ENCODE results near the gene GPR17.

The GPR17 gene

DNA sequence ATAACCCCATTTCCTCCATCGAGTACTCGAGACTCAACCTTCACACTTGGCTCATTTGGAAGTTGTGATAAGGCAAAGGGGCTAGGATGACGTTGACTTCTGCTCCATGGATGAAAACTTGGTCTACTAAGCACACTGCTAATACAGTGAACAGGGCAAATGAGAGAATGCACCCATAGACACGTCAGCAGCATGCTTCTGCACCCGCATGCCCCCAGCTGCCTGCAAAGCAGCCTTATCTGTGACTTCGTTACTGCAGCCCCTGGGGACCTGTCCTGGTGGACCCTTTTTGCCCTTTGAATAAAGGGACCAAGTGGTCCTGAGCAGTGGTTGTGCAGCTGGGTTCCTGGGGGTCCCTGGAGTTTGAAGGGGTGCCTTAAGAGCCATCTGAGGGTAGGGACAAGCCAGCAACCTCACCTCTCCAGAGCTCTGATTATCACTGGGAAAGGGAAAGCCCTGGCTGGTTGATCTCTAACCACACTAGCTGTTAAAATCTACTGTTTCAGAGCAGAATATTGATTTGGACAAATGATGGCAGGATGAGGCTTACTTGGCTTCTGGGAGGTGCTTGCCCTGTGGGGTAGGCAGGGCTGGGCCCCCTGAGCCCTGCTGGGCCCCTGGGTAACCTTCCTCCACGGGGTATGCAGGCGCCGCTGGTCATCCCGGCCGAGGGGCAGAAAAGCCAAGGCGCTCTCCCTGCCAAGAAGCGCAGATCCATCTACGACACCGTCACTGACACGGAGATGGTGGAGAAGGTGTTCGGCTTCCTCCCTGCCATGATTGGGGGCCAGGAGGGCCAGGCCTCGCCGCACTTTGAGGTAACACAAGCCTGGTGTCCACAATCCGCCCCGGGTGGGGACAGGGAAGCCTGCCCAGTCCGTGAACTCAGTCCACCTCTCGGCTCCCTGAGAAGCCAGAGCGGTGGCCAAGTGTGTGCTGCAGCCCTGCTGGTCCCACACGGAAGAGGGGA, 37.6 kb upstream of the GPR17 start:
- Histone ChIP-seq H3K36me3 (ENCODE audit: control insufficient read depth in 1 of 2, insufficient read depth in 2 of 2, low read length in 2 of 2) (peaks cover 0 to 2% of the 10 kb centered on the region in 2 donors), H3K4me1 (ENCODE audit: control insufficient read depth in 1 of 2, insufficient read depth in 2 of 2, low read length in 2 of 2) (no peaks in the 10 kb centered on the region), H3K4me3 (ENCODE audit: low read depth in 1 of 2, low read length in 2 of 2) (no peak overlapping the region), H3K27me3 (ENCODE audit: low read depth, low read length) (no peaks in the 10 kb centered on the region), H3K27ac (ENCODE audit: low read length) (no peak overlapping the region), H3K9me3 (ENCODE audit: control insufficient read depth in 1 of 2, low read length in 2 of 2) (peaks cover 0 to 17% of the 10 kb centered on the region in 2 donors)

- Histone ChIP-seq H3K27ac (ENCODE audit: low read length) (no peak overlapping the region), H3K4me3 (ENCODE audit: low read depth in 1 of 2, low read length in 2 of 2) (no peak overlapping the region), H3K27me3 (ENCODE audit: low read depth, low read length) (no peaks in the 10 kb centered on the region), H3K36me3 (ENCODE audit: control insufficient read depth in 1 of 2, insufficient read depth in 2 of 2, low read length in 2 of 2) (peaks cover 0 to 2% of the 10 kb centered on the region in 2 donors), H3K9me3 (ENCODE audit: control insufficient read depth in 1 of 2, low read length in 2 of 2) (peaks cover 0 to 25% of the 10 kb centered on the region in 2 donors), H3K4me1 (ENCODE audit: control insufficient read depth in 1 of 2, insufficient read depth in 2 of 2, low read length in 2 of 2) (no peaks in the 10 kb centered on the region)
Observed at GRCh38 chr2:127609031-127609751, 36.8 kb upstream of the GPR17 start.

DNA sequence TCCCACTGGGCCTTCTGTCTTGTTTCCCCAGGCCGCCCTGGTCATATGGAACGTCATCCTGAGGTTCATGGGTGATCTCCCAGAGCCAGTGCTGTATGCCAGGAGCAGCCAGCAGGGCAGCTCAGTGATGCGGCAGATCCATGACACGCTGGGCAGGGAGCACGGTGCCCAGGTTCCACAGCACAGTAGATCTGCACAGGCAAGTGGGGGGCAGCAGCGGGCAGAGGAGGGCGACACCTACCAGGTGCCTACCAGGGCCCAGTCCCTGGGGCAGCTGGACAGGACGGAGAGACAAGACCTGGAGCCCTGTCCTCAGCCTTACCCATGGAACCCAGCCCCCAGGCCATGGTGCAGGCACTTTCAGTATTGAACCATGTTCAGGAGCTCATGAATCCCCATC, 36.1 kb upstream of the GPR17 start:
- H3K27me3 ChIP-seq (ENCODE audit: low read depth, low read length): no peaks in the 10 kb centered on the region
- peaks cover 0 to 2% of the 10 kb centered on the region in 2 donors for H3K36me3 ChIP-seq (ENCODE audit: control insufficient read depth in 1 of 2, insufficient read depth in 2 of 2, low read length in 2 of 2)
- H3K9me3 ChIP-seq (ENCODE audit: control insufficient read depth in 1 of 2, low read length in 2 of 2): peaks cover 0 to 25% of the 10 kb centered on the region in 2 donors
- H3K27ac ChIP-seq (ENCODE audit: low read length): no peak overlapping the region
- no peaks in the 10 kb centered on the region for H3K4me1 ChIP-seq (ENCODE audit: control insufficient read depth in 1 of 2, insufficient read depth in 2 of 2, low read length in 2 of 2)
- H3K4me3 ChIP-seq (ENCODE audit: low read depth in 1 of 2, low read length in 2 of 2): no peak overlapping the region

DNA sequence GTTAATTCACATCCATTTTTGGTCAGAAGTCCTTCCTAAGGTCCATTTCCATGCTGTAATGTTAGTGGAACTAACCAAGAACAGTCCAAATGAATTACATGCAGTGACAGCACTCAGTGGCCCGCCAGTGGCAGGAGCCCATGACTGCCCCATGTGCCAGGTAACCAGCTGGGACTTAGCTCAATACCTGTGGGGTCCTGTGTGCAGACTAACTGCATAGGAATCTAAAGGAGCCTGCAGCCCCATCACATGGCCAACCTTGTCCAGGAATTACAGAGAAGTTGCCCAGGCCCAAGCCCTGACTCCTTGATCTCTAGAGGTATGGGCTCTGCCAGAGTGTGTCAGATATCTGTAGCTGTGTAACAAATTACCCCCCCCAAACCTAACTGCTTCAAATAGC, 35.4 kb upstream of the GPR17 start:
- Histone ChIP-seq H3K9me3 (ENCODE audit: control insufficient read depth in 1 of 2, low read length in 2 of 2) (peaks cover 0 to 25% of the 10 kb centered on the region in 2 donors), H3K36me3 (ENCODE audit: control insufficient read depth in 1 of 2, insufficient read depth in 2 of 2, low read length in 2 of 2) (peaks cover 0 to 2% of the 10 kb centered on the region in 2 donors), H3K27me3 (ENCODE audit: low read depth, low read length) (no peaks in the 10 kb centered on the region), H3K27ac (ENCODE audit: low read length) (no peak overlapping the region), H3K4me1 (ENCODE audit: control insufficient read depth in 1 of 2, insufficient read depth in 2 of 2, low read length in 2 of 2) (no peaks in the 10 kb centered on the region), H3K4me3 (ENCODE audit: low read depth in 1 of 2, low read length in 2 of 2) (no peak overlapping the region)

- H3K9me3 ChIP-seq (ENCODE audit: control insufficient read depth in 1 of 2, low read length in 2 of 2): peaks cover 0 to 25% of the 10 kb centered on the region in 2 donors
- no peaks in the 10 kb centered on the region for H3K27me3 ChIP-seq (ENCODE audit: low read depth, low read length)
- H3K4me1 ChIP-seq (ENCODE audit: control insufficient read depth in 1 of 2, insufficient read depth in 2 of 2, low read length in 2 of 2): no peaks in the 10 kb centered on the region
- H3K4me3 ChIP-seq (ENCODE audit: low read depth in 1 of 2, low read length in 2 of 2): no peak overlapping the region
- peaks cover 0 to 2% of the 10 kb centered on the region in 2 donors for H3K36me3 ChIP-seq (ENCODE audit: control insufficient read depth in 1 of 2, insufficient read depth in 2 of 2, low read length in 2 of 2)
- no peak overlapping the region for H3K27ac ChIP-seq (ENCODE audit: low read length)
Observed at GRCh38 chr2:127611076-127611925, 34.7 kb upstream of the GPR17 start.

DNA sequence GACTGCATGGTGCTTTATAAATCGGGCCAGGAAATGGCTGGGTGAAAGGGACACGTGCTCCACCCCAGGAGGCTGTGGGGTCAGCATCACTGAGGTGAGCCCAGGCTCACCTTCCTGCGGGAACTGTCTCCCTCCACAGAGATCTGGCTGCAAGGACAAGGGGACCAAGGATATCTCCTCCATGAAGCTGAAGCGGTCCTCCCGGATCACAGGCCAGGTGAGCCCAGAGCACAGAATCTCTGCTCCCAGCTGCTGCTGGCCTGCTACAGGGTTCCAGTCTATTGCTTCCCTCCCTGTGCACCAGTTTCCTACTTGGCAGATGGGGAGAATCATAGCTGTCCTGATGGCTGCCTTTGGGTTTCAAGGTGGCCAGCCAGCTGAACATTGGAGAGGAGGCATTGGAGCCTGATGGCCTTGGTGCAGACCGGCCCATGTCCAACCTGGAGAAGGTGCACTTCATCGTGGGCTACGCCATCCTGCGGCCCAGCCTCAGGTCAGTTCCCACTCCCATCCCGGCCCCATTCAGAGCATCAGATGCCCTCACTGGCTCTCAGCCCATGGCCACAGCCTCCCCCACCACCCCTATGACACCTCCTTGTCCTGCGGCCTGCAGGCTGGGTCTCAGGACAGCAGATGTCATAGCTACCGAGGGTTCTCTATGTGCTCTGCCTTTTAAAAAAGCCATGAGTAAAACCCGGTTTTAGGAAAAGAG, 33.7 kb upstream of the GPR17 start:
- Histone ChIP-seq H3K9me3 (ENCODE audit: control insufficient read depth in 1 of 2, low read length in 2 of 2) (peaks cover 0 to 25% of the 10 kb centered on the region in 2 donors), H3K27me3 (ENCODE audit: low read depth, low read length) (no peaks in the 10 kb centered on the region), H3K36me3 (ENCODE audit: control insufficient read depth in 1 of 2, insufficient read depth in 2 of 2, low read length in 2 of 2) (peaks cover 0 to 2% of the 10 kb centered on the region in 2 donors), H3K4me1 (ENCODE audit: control insufficient read depth in 1 of 2, insufficient read depth in 2 of 2, low read length in 2 of 2) (no peaks in the 10 kb centered on the region), H3K4me3 (ENCODE audit: low read depth in 1 of 2, low read length in 2 of 2) (no peak overlapping the region), H3K27ac (ENCODE audit: low read length) (no peak overlapping the region)

- H3K27me3 ChIP-seq (ENCODE audit: low read depth, low read length): no peaks in the 10 kb centered on the region
- H3K36me3 ChIP-seq (ENCODE audit: control insufficient read depth in 1 of 2, insufficient read depth in 2 of 2, low read length in 2 of 2): peaks cover 0 to 2% of the 10 kb centered on the region in 2 donors
- H3K27ac ChIP-seq (ENCODE audit: low read length): no peak overlapping the region
- no peak overlapping the region for H3K4me3 ChIP-seq (ENCODE audit: low read depth in 1 of 2, low read length in 2 of 2)
- no peaks in the 10 kb centered on the region for H3K4me1 ChIP-seq (ENCODE audit: control insufficient read depth in 1 of 2, insufficient read depth in 2 of 2, low read length in 2 of 2)
- H3K9me3 ChIP-seq (ENCODE audit: control insufficient read depth in 1 of 2, low read length in 2 of 2): peaks cover 0 to 25% of the 10 kb centered on the region in 2 donors
Observed at GRCh38 chr2:127614246-127614645, 31.7 kb upstream of the GPR17 start.

DNA sequence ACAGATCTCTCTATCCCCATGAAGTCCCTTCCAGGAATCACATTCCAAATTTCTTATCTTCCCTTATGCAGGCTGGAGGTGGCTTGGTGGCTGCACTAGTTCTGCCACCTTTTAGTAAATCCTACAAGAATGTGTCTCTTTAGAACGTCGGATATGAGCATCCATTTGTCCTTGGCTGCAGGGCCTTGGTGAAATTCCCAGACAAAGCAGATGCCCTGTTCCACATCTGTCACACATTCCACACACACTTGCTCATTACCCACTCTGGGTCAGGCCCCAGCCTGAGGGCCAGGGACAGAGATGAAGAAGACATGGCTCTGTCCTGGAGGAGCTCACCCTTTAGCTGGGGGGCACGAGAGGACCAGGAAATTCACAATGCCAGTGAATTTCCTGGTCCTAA, 31.2 kb upstream of the GPR17 start:
- Histone ChIP-seq H3K36me3 (ENCODE audit: control insufficient read depth in 1 of 2, insufficient read depth in 2 of 2, low read length in 2 of 2) (peaks cover 0 to 2% of the 10 kb centered on the region in 2 donors), H3K4me1 (ENCODE audit: control insufficient read depth in 1 of 2, insufficient read depth in 2 of 2, low read length in 2 of 2) (no peaks in the 10 kb centered on the region), H3K4me3 (ENCODE audit: low read depth in 1 of 2, low read length in 2 of 2) (no peak overlapping the region), H3K27me3 (ENCODE audit: low read depth, low read length) (no peaks in the 10 kb centered on the region), H3K27ac (ENCODE audit: low read length) (no peak overlapping the region), H3K9me3 (ENCODE audit: control insufficient read depth in 1 of 2, low read length in 2 of 2) (peaks cover 0 to 25% of the 10 kb centered on the region in 2 donors)

DNA sequence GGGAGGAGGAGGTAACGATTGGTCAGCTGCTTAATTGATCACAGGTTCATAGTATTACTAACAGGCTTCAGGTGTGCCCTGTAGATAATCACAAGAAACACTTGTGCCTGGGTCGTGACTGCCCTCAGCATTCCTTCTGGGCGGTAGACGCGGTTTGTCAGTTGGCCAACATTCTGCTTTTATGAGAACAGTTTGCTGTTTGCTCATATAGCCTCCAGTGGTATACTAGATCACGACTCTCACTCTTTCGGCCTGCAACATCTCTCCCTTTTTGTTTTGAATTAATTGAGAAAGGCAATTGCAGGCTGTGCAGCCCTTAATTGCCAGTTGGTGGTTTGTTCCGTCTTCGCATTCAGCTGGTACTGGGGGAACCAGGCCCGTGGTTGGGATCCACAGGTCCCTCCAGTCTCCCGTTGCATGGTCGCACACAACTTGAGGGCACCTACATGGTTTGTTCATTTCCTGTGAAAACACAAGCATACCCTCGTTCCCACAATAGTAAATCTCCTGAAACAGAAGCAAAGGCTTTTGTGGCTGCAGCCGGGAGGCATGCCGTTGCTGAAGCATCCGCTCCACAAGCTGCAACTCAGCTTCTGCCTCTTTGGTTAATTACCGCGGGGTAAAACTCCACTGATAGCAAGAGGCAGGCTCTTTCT, 30.3 kb upstream of the GPR17 start:
- H3K27ac ChIP-seq (ENCODE audit: low read length): no peak overlapping the region
- H3K4me3 ChIP-seq (ENCODE audit: low read depth in 1 of 2, low read length in 2 of 2): no peak overlapping the region
- H3K27me3 ChIP-seq (ENCODE audit: low read depth, low read length): no peaks in the 10 kb centered on the region
- no peaks in the 10 kb centered on the region for H3K4me1 ChIP-seq (ENCODE audit: control insufficient read depth in 1 of 2, insufficient read depth in 2 of 2, low read length in 2 of 2)
- peaks cover 0 to 25% of the 10 kb centered on the region in 2 donors for H3K9me3 ChIP-seq (ENCODE audit: control insufficient read depth in 1 of 2, low read length in 2 of 2)
- H3K36me3 ChIP-seq (ENCODE audit: control insufficient read depth in 1 of 2, insufficient read depth in 2 of 2, low read length in 2 of 2): peaks cover 0 to 2% of the 10 kb centered on the region in 2 donors

DNA sequence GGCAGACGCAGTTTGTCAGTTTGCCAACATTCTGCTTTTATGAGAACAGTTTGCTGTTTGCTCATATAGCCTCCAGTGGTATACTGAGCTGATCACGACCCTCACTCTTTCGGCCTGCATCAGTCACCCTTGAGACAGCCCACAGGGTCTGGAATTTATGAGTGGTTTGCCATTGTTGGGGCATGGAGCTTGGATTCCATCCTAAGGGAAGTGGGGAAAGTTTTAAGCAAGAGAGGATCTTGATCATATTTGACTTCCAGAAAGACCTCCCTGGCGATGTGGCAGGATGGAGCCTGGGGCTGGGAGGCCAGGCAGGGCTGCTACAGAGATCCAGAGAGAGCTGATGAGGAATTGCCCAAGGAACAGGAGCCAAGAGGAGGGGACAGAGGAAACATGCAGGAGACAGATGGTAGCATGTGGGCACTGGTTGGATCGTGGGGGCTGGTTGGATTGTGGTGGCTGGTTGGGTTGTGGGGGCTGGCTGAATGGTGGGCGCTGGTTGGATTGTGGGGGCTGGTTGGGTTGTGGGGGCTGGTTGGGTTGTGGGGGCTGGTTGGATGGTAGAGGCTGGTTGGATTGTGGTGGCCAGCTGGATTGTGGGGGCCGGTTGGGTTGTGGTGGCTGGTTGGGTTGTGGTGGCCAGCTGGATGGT, 27.3 kb upstream of the GPR17 start:
- H3K36me3 ChIP-seq (ENCODE audit: control insufficient read depth in 1 of 2, insufficient read depth in 2 of 2, low read length in 2 of 2): no peaks in the 10 kb centered on the region
- H3K9me3 ChIP-seq (ENCODE audit: control insufficient read depth in 1 of 2, low read length in 2 of 2): peaks cover 0 to 5% of the 10 kb centered on the region in 2 donors

More for the DNA sequence above, 27.3 kb upstream of the GPR17 start:
- Histone ChIP-seq H3K27ac (ENCODE audit: low read length) (no peak overlapping the region), H3K4me3 (ENCODE audit: low read depth in 1 of 2, low read length in 2 of 2) (no peak overlapping the region), H3K27me3 (ENCODE audit: low read depth, low read length) (no peaks in the 10 kb centered on the region), H3K4me1 (ENCODE audit: control insufficient read depth in 1 of 2, insufficient read depth in 2 of 2, low read length in 2 of 2) (no peaks in the 10 kb centered on the region)
